Neural cell (in vitro differentiated cells): ENCODE measurements around the gene NLRP5.

Experiments
- EP300 ChIP-seq: fragments of 450-650 bp; conservative IDR thresholded peaks from 2 replicates; pipeline ENCODE4 v1.6.1; 2014; ENCODE audit warnings: antibody characterized with exemption, mild to moderate bottlenecking, moderate library complexity; ENCODE audit not compliant: poor library complexity, severe bottlenecking
- EZH2 ChIP-seq: fragments of 200-600, 300-800 bp; shearing (Covaris generic), sonication (generic); IDR thresholded peaks from 2 replicates; pipeline ENCODE4 v1.6.1; 2014; ENCODE audit warnings: antibody characterized with exemption, low read length, borderline replicate concordance, mild to moderate bottlenecking; ENCODE audit not compliant: insufficient read depth, poor library complexity, severe bottlenecking
- MXI1 ChIP-seq: fragments of 450-650 bp; conservative IDR thresholded peaks from 2 replicates; pipeline ENCODE4 v1.6.1; 2014; ENCODE audit warnings: antibody characterized with exemption, mild to moderate bottlenecking; ENCODE audit not compliant: poor library complexity, severe bottlenecking
- POLR2AphosphoS5 ChIP-seq: IDR thresholded peaks from 2 replicates; pipeline ENCODE4 v1.6.1; 2012
- RAD21 ChIP-seq: fragments of 450-650 bp; conservative IDR thresholded peaks from 2 replicates; pipeline ENCODE4 v1.6.1; 2014; ENCODE audit warnings: antibody characterized with exemption, mild to moderate bottlenecking, moderate library complexity
- SMC3 ChIP-seq: fragments of 450-650 bp; conservative IDR thresholded peaks from 2 replicates; pipeline ENCODE4 v1.6.1; 2014; ENCODE audit warnings: antibody characterized with exemption, mild to moderate bottlenecking, moderate library complexity; ENCODE audit not compliant: poor library complexity
- TAF1 ChIP-seq: IDR thresholded peaks from 2 replicates; pipeline ENCODE4 v1.6.1; 2012; ENCODE audit warnings: low read depth
- TF ChIP-seq, protein P1 (sequence below): fragments of 450-650 bp; IDR thresholded peaks from 2 replicates; pipeline ENCODE4 v1.5.1; 2014; ENCODE audit warnings: antibody characterized with exemption, mild to moderate bottlenecking, moderate library complexity; ENCODE audit not compliant: poor library complexity, severe bottlenecking
- TF ChIP-seq, protein P2 (sequence below): IDR thresholded peaks from 2 replicates; pipeline ENCODE4 v1.6.1; 2012; ENCODE audit warnings: borderline replicate concordance

DNA sequence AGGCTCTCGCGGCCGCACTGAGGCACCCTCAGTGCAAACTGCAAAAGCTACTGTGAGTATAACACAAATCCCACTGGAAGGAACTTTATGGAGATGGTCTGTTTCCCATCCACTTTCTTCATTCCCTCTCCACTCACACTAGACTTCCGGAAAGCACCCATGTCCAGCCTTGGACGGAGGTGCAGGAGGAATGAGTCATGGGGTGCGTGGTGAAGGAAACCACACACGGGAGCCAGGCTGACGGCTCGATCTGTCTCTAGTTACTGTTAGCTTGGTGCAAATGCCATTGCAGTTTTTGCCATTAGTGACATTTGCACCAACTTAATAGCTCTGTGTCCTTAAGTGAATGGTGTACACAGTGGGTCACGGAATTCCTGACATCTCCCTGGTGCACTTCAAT is 24.4 kb upstream of the NLRP5 start:
- TF ChIP-seq POLR2AphosphoS5 (no peak), MXI1 (no peak), EZH2 (no peak), EP300 (no peak), SMC3 (no peak), RAD21 (no peak), TAF1 (no peak)
- TF ChIP-seq, protein P1, sequence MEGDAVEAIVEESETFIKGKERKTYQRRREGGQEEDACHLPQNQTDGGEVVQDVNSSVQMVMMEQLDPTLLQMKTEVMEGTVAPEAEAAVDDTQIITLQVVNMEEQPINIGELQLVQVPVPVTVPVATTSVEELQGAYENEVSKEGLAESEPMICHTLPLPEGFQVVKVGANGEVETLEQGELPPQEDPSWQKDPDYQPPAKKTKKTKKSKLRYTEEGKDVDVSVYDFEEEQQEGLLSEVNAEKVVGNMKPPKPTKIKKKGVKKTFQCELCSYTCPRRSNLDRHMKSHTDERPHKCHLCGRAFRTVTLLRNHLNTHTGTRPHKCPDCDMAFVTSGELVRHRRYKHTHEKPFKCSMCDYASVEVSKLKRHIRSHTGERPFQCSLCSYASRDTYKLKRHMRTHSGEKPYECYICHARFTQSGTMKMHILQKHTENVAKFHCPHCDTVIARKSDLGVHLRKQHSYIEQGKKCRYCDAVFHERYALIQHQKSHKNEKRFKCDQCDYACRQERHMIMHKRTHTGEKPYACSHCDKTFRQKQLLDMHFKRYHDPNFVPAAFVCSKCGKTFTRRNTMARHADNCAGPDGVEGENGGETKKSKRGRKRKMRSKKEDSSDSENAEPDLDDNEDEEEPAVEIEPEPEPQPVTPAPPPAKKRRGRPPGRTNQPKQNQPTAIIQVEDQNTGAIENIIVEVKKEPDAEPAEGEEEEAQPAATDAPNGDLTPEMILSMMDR: no peak
- TF ChIP-seq, protein P2, sequence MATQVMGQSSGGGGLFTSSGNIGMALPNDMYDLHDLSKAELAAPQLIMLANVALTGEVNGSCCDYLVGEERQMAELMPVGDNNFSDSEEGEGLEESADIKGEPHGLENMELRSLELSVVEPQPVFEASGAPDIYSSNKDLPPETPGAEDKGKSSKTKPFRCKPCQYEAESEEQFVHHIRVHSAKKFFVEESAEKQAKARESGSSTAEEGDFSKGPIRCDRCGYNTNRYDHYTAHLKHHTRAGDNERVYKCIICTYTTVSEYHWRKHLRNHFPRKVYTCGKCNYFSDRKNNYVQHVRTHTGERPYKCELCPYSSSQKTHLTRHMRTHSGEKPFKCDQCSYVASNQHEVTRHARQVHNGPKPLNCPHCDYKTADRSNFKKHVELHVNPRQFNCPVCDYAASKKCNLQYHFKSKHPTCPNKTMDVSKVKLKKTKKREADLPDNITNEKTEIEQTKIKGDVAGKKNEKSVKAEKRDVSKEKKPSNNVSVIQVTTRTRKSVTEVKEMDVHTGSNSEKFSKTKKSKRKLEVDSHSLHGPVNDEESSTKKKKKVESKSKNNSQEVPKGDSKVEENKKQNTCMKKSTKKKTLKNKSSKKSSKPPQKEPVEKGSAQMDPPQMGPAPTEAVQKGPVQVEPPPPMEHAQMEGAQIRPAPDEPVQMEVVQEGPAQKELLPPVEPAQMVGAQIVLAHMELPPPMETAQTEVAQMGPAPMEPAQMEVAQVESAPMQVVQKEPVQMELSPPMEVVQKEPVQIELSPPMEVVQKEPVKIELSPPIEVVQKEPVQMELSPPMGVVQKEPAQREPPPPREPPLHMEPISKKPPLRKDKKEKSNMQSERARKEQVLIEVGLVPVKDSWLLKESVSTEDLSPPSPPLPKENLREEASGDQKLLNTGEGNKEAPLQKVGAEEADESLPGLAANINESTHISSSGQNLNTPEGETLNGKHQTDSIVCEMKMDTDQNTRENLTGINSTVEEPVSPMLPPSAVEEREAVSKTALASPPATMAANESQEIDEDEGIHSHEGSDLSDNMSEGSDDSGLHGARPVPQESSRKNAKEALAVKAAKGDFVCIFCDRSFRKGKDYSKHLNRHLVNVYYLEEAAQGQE: no peak
